GM10847 (cell line): ENCODE measurements around the gene ASXL2.

Experiments used
- POLR2A ChIP-seq: IDR thresholded peaks from 2 replicates; pipeline ENCODE4 v1.6.1; 2011; ENCODE audit not compliant: insufficient read length; ENCODE audit errors: extremely low read depth

ASXL2 gene

GRCh38 chr2:25760297-25760696, 118.0 kb downstream of the ASXL2 start:
- no peak for TF ChIP-seq POLR2A

- no peak for TF ChIP-seq POLR2A
Observed at GRCh38 chr2:25758348-25758747, 119.9 kb downstream of the ASXL2 start.

- TF ChIP-seq POLR2A, result no peak
Observed at GRCh38 chr2:25757906-25758305, 120.4 kb downstream of the ASXL2 start.

GRCh38 chr2:25756536-25756935, 121.8 kb downstream of the ASXL2 start:
- TF ChIP-seq POLR2A, result no peak

- no peak for TF ChIP-seq POLR2A
Observed at GRCh38 chr2:25749676-25750075, 128.6 kb downstream of the ASXL2 start.

GRCh38 chr2:25744055-25744454, 134.2 kb downstream of the ASXL2 start:
- TF ChIP-seq POLR2A, result no peak

GRCh38 chr2:25743132-25743830, 135.0 kb downstream of the ASXL2 start:
- no peak for TF ChIP-seq POLR2A

- no peak for TF ChIP-seq POLR2A
Observed at GRCh38 chr2:25742501-25742900, 135.8 kb downstream of the ASXL2 start.

GRCh38 chr2:25740810-25741381, 137.4 kb downstream of the ASXL2 start:
- TF ChIP-seq POLR2A, result no peak

- no peak for TF ChIP-seq POLR2A
Observed at GRCh38 chr2:25738383-25739343, 139.6 kb downstream of the ASXL2 start.

- no peak for TF ChIP-seq POLR2A
Observed at GRCh38 chr2:25736899-25737515, 141.3 kb downstream of the ASXL2 start.

GRCh38 chr2:25735835-25736234, 142.5 kb downstream of the ASXL2 start:
- no peak for TF ChIP-seq POLR2A

GRCh38 chr2:25728559-25728958, 149.7 kb downstream of the ASXL2 start:
- TF ChIP-seq POLR2A, result no peak

GRCh38 chr2:25726522-25726921, 151.8 kb downstream of the ASXL2 start:
- no peak for TF ChIP-seq POLR2A

GRCh38 chr2:25725877-25726276, 152.4 kb downstream of the ASXL2 start:
- TF ChIP-seq POLR2A, result no peak
